ENCODE data around the gene TMEM169.

DNA sequence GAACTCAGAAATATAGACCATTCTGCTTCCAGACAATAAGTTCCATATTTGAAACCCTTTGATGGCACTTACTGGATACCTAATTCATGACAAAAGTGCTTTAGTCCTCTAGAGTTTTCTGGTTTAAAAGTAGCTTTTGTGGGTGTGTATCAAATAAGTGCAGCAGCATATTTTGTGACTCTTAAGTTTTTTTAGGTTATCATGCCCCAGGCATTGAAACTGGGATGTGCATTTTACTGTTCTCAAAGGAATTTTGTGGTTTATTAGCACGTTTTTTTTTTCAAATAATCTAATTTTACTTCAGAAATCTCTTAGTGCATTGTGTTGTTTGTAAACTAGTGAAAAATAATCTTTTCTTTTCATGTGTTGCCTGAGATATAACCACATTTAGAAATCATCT, 28.9 kb downstream of the TMEM169 start:
- TF ChIP-seq, protein P1, sequence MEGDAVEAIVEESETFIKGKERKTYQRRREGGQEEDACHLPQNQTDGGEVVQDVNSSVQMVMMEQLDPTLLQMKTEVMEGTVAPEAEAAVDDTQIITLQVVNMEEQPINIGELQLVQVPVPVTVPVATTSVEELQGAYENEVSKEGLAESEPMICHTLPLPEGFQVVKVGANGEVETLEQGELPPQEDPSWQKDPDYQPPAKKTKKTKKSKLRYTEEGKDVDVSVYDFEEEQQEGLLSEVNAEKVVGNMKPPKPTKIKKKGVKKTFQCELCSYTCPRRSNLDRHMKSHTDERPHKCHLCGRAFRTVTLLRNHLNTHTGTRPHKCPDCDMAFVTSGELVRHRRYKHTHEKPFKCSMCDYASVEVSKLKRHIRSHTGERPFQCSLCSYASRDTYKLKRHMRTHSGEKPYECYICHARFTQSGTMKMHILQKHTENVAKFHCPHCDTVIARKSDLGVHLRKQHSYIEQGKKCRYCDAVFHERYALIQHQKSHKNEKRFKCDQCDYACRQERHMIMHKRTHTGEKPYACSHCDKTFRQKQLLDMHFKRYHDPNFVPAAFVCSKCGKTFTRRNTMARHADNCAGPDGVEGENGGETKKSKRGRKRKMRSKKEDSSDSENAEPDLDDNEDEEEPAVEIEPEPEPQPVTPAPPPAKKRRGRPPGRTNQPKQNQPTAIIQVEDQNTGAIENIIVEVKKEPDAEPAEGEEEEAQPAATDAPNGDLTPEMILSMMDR (IDR thresholded peaks at IDR 0.05; ENCODE audit: insufficient read depth, low read depth, low read length): no peak
- no peak for TF ChIP-seq EZH2 (IDR thresholded peaks at IDR 0.05; ENCODE audit: insufficient read depth, low read length)
